GM18858 (cell line): ENCODE data around the gene SEMA4F.

Experiments used
- ATAC-seq: cut with Tn5 transposase; IDR thresholded peaks from one replicate; pipeline ENCODE4 v1.9.1; 2021; ENCODE audit not compliant: unreplicated experiment

The SEMA4F gene

GRCh38 chr2:74703373-74703772 is 49.3 kb downstream of the SEMA4F start:
- ATAC-seq: no peak

GRCh38 chr2:74704216-74704615 is 50.2 kb downstream of the SEMA4F start:
- ATAC-seq: no peak

- ATAC-seq: no peak
Measured at GRCh38 chr2:74706741-74707140, 52.7 kb downstream of the SEMA4F start.

DNA sequence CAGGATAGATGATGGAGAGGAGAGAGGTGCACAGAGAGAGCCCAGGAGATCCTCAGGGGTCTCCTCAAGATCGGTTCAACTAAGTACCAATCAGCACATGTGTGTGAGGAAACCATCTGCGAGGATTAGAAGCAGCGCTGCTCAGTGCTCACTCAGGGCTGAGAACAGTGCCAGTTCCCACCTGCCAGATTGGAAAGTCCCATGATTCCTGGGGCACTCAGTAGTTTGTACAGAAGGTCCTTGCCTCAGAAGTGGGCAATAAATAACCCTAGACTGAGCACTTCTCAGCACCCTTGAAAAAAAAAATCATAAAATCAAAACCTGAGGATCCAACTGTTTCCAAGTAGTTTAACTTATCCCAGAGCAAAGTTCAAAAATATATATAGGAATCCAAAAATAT is 53.8 kb downstream of the SEMA4F start:
- ATAC-seq: no peak

DNA sequence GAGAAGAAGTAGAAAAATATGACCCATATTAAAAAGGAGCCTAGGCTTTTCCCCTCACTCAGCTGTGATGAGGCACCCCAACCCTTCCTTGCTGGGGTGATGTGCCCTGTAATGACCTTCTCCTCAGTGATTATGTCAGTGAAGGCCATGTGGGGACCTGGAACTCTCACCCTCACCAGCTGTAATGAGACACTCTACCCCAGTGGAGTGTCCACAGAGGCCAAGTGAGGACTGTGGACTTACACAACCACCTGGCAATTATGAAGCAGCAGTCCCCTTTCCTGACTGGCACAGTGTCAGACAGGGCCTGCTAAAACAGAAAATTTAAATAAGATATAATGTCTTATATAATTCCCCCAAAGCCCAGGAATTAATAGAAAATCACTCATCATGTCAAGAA is 54.2 kb downstream of the SEMA4F start:
- ATAC-seq: no peak

DNA sequence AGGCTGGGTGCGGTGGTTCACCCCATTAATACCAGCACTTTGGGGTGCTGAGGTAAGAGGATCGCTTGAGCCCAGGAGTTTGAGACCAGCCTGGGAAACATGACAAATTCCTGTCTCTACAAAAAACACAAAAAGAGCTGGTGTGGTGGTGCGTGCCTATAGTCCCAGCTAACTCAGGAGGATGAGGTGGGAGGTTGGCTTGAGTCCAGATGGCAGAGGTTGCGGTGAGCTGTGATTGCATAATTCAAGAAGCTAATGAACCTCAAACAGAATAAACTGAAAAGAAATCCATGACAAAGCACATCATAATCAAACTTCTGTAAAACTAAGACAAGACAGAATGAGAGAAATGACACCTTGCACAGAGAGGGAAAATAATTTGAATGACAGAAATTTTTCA is 54.8 kb downstream of the SEMA4F start:
- ATAC-seq: no peak

GRCh38 chr2:74712223-74713053 is 58.4 kb downstream of the SEMA4F start:
- no peak for ATAC-seq

DNA sequence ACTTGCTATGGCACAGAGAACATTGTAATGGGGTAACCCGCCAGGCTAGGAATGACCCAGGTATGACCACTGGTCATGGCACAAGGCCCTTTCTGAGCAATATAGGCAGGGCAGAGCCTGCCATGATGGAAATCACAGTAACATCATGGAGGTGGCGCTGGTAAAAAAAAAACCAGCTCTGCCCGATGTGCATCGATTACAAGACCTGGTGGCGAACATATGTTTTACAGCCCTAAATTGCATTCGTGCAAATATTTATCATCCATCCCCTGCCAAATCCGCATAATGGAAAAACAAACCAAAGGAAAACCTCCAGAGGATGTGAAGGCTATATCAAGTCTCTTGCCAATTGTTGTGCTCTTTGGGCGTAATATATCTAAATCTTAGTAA is 60.6 kb downstream of the SEMA4F start:
- ATAC-seq: no peak

- ATAC-seq: peak; percentile 94
Measured at GRCh38 chr2:74715081-74715791, 61.2 kb downstream of the SEMA4F start.

- ATAC-seq: no peak
Measured at GRCh38 chr2:74715880-74716279, 61.8 kb downstream of the SEMA4F start.

- ATAC-seq: no peak
Measured at GRCh38 chr2:74719066-74719465, 65.0 kb downstream of the SEMA4F start.

DNA sequence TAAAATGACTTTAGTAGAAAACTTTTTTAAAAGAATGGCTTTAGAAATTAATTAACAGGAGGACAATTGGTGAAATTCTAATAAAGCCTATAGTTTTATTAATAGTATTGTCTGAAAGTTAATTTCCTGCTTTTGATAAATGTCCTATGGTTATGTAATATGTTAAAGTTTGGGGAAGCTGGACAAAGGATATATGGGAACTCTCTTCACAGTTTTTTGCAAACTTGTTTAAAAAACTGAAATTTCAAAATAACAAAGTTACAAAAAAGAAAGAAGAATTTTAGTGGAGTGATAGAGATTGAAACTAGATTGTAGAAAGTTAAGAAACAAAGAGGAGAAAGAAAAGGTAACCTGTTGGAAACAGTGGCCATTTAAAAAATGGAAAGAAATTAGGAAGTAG is 67.3 kb downstream of the SEMA4F start:
- ATAC-seq: no peak

DNA sequence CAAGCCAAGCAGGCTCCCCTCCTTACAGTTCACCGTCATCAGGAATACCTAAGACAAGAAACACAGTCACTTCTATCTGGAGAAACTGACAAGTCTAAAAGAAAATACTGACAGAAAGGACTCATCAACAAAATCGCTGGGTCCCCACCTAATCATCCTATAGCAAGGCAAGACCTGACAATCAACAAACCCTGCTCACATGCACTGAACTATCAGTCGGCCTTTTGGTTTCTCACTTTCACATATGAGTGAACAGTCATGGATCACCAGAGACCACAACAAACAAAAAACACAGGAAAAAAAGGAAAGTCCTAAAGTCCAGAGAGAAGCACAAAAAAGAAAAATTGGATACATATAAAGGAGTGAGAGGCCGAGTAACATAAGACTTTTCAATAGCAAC is 70.4 kb downstream of the SEMA4F start:
- no peak for ATAC-seq

- no peak for ATAC-seq
Measured at GRCh38 chr2:74725287-74725686, 71.2 kb downstream of the SEMA4F start.

GRCh38 chr2:74728842-74729241 is 74.8 kb downstream of the SEMA4F start:
- ATAC-seq: no peak

GRCh38 chr2:74730530-74730929 is 76.5 kb downstream of the SEMA4F start:
- no peak for ATAC-seq
